IMR-90 (cell line): ENCODE data around the gene LTO1. TPM values are rescaled to one million over a fixed set of nuclear protein-coding genes. Genes with fewer than 3 reads are reported as not detected.

Experiments used
- ATAC-seq: fragments of 200-7000 bp; cut with Tn5 transposase; 2 replicates; pipeline ENCODE4 v1.9.1; 2020; ENCODE audit warnings: low read depth, mild to moderate bottlenecking, moderate library complexity
- BruUV-seq: library from RNA; stranded (reverse); fragments of 400-500 nt; replicated peaks from 2 replicates; lab custom pipeline; 2021; lab: Mats Ljungman, UMichigan
- CTCF ChIA-PET: fragments of 300-600 bp; formaldehyde crosslinking; extraction: SDS; loops from one replicate; lab custom pipeline; 2021; ENCODE audit warnings: antibody characterized with exemption; lab: Yijun Ruan, JAX
- POLR2A ChIA-PET: fragments of 300-600 bp; sonication (Branson Sonifier 250); formaldehyde crosslinking; loops from one replicate; lab custom pipeline; 2022; ENCODE audit warnings: antibody characterized with exemption; ENCODE audit not compliant: unreplicated experiment; lab: Charles Lee
- DNase-seq: peaks from one replicate; pipeline ENCODE4 v3.0.0; 2013
- H2AFZ ChIP-seq: replicated peaks from 2 replicates; pipeline ENCODE3; 2013; ENCODE audit warnings: low read length, mild to moderate bottlenecking; ENCODE audit not compliant: poor library complexity
- H2AK5ac ChIP-seq: 2 replicates; pipeline ENCODE4 v1.6.1; 2013; ENCODE audit warnings: low read depth, low read length, inconsistent platforms
- H2AK9ac ChIP-seq: replicated peaks from 2 replicates; pipeline ENCODE3; 2013; ENCODE audit warnings: mild to moderate bottlenecking, low read depth, low read length, moderate library complexity; ENCODE audit not compliant: poor library complexity
- H2BK120ac ChIP-seq: 2 replicates; pipeline ENCODE4 v1.6.1; 2013; ENCODE audit warnings: low read depth, low read length, inconsistent platforms
- H2BK15ac ChIP-seq: 3 replicates; pipeline ENCODE4 v1.6.1; 2013; ENCODE audit warnings: low read depth, low read length, inconsistent platforms
- H2BK20ac ChIP-seq: 2 replicates; pipeline ENCODE4 v1.6.1; 2013; ENCODE audit warnings: low read depth, mild to moderate bottlenecking, inconsistent platforms, low read length, moderate library complexity
- H2BK5ac ChIP-seq: 2 replicates; pipeline ENCODE4 v1.6.1; 2013; ENCODE audit warnings: mild to moderate bottlenecking, low read depth, low read length, inconsistent platforms; ENCODE audit not compliant: poor library complexity, severe bottlenecking
- H3K14ac ChIP-seq: replicated peaks from 2 replicates; pipeline ENCODE4 v1.6.1; 2013; ENCODE audit warnings: low read depth, low read length, inconsistent platforms
- H3K18ac ChIP-seq: 2 replicates; pipeline ENCODE4 v1.6.1; 2013; ENCODE audit warnings: low read depth, low read length, control low read depth
- H3K23ac ChIP-seq: 2 replicates; pipeline ENCODE4 v1.6.1; 2013; ENCODE audit warnings: low read depth, low read length, inconsistent platforms
- H3K27ac ChIP-seq: 2 replicates; pipeline ENCODE4 v1.5.1; 2013; ENCODE audit warnings: mild to moderate bottlenecking, control low read depth, low read length; ENCODE audit not compliant: insufficient read depth
- H3K27me3 ChIP-seq: 2 replicates; pipeline ENCODE4 v1.6.1; 2013; ENCODE audit warnings: low read length; ENCODE audit not compliant: control insufficient read depth, insufficient read depth
- H3K36me3 ChIP-seq: 2 replicates; pipeline ENCODE4 v1.6.1; 2013; ENCODE audit warnings: low read length, mixed read lengths; ENCODE audit not compliant: control insufficient read depth, insufficient read depth
- H3K4ac ChIP-seq: 2 replicates; pipeline ENCODE4 v1.6.1; 2013; ENCODE audit warnings: low read depth, low read length, inconsistent platforms
- H3K4me1 ChIP-seq: 2 replicates; pipeline ENCODE4 v1.6.1; 2013; ENCODE audit warnings: low read length, mixed read lengths; ENCODE audit not compliant: control insufficient read depth, insufficient read depth
- H3K4me2 ChIP-seq: 2 replicates; pipeline ENCODE4 v1.6.1; 2013; ENCODE audit warnings: low read depth, mild to moderate bottlenecking, control low read depth, low read length, moderate library complexity
- H3K4me3 ChIP-seq: 2 replicates; pipeline ENCODE4 v1.5.1; 2013; ENCODE audit warnings: low read depth, mild to moderate bottlenecking, control low read depth, low read length, moderate library complexity; ENCODE audit not compliant: insufficient read depth
- H3K56ac ChIP-seq: 2 replicates; pipeline ENCODE4 v1.6.1; 2013; ENCODE audit warnings: low read length, inconsistent platforms; ENCODE audit not compliant: insufficient read depth; ENCODE audit errors: extremely low read depth
- H3K79me1 ChIP-seq, 2 experiments: 2 replicates each; pipeline ENCODE4 v1.6.1; 2013; ENCODE audit warnings: low read length in 2 of 2, inconsistent platforms in 1 of 2, low read depth in 1 of 2
- H3K9ac ChIP-seq: 2 replicates; pipeline ENCODE4 v1.6.1; 2013; ENCODE audit warnings: low read depth, low read length, control low read depth
- H3K9me1 ChIP-seq: 2 replicates; pipeline ENCODE4 v1.6.1; 2013; ENCODE audit warnings: low read length, inconsistent platforms; ENCODE audit not compliant: insufficient read depth
- H3K9me3 ChIP-seq: 2 replicates; pipeline ENCODE4 v1.6.1; 2013; ENCODE audit warnings: low read length; ENCODE audit not compliant: control insufficient read depth, insufficient read depth
- H4K20me1 ChIP-seq: 2 replicates; pipeline ENCODE4 v1.6.1; 2013; ENCODE audit warnings: low read length, inconsistent platforms; ENCODE audit not compliant: insufficient read depth
- H4K5ac ChIP-seq: 2 replicates; pipeline ENCODE4 v1.6.1; 2013; ENCODE audit warnings: mild to moderate bottlenecking, low read depth, low read length, control low read depth
- H4K8ac ChIP-seq, 2 experiments: 2 replicates each; pipeline ENCODE4 v1.6.1; 2013; ENCODE audit warnings: low read depth in 2 of 2, low read length in 2 of 2, control low read depth in 1 of 2, inconsistent platforms in 1 of 2
- H4K91ac ChIP-seq: 2 replicates; pipeline ENCODE4 v1.6.1; 2013; ENCODE audit warnings: low read depth, low read length, inconsistent platforms; ENCODE audit not compliant: insufficient read depth
- BHLHE40 ChIP-seq: fragments of 150-350 bp; IDR thresholded peaks from 2 replicates; pipeline ENCODE4 v1.6.1; 2016; ENCODE audit warnings: mild to moderate bottlenecking, low read depth, low read length
- CEBPB ChIP-seq: IDR thresholded peaks from 2 replicates; pipeline ENCODE4 v1.6.1; 2012; ENCODE audit warnings: low read depth, low read length, improper control_type of control experiment
- FOS ChIP-seq: fragments of 150-350 bp; IDR thresholded peaks from 2 replicates; pipeline ENCODE4 v1.6.1; 2016; ENCODE audit warnings: low read depth, low read length
- MAZ ChIP-seq: IDR thresholded peaks from 2 replicates; pipeline ENCODE4 v1.6.1; 2012; ENCODE audit warnings: low read depth, mild to moderate bottlenecking, low read length, improper control_type of control experiment, moderate library complexity, borderline replicate concordance
- MXI1 ChIP-seq: IDR thresholded peaks from 2 replicates; pipeline ENCODE4 v1.6.1; 2012; ENCODE audit warnings: low read depth, mild to moderate bottlenecking, low read length, moderate library complexity, borderline replicate concordance
- NFE2L2 ChIP-seq: fragments of 150-350 bp; IDR thresholded peaks from 2 replicates; pipeline ENCODE4 v1.6.1; 2016; ENCODE audit warnings: low read depth, mild to moderate bottlenecking, low read length
- RCOR1 ChIP-seq: IDR thresholded peaks from 2 replicates; pipeline ENCODE4 v1.6.1; 2012; ENCODE audit warnings: mild to moderate bottlenecking, low read length, improper control_type of control experiment; ENCODE audit not compliant: insufficient replicate concordance
- RFX5 ChIP-seq: IDR thresholded peaks from 2 replicates; pipeline ENCODE4 v1.8.0; 2012; ENCODE audit warnings: low read depth, mild to moderate bottlenecking, low read length, moderate library complexity
- SMC3 ChIP-seq: fragments of 150-350 bp; IDR thresholded peaks from 2 replicates; pipeline ENCODE4 v1.6.1; 2016; ENCODE audit warnings: low read depth, mild to moderate bottlenecking, antibody characterized with exemption, low read length, moderate library complexity
- WGBS, 2 experiments: methylation state at CpG; one replicate each; pipeline versions ENCODE4 v1.1.5 to v1.1.7; 2013; ENCODE audit warnings: missing lambda C conversion rate in 2 of 2; ENCODE audit not compliant: insufficient read length in 1 of 2; ENCODE audit errors: extremely low coverage in 2 of 2; 5-methylcytosine and 5-hydroxymethylcytosine counted together
- dilution Hi-C: fragments of 300-500 bp; cut with HindIII; formaldehyde crosslinking; loops from one replicate; pipeline ENCODE4 v1.14.3; 2018; ENCODE audit warnings: low sequenced_read_pairs; ENCODE audit not compliant: unreplicated experiment
- in situ Hi-C: fragments of 300-500 bp; cut with MboI; formaldehyde crosslinking; loops from 3 replicates; pipeline ENCODE4 v1.14.3; 2019; ENCODE audit warnings: low sequenced_read_pairs, inconsistent platforms, mixed read lengths
- intact Hi-C: fragments of 100-400 bp; cut with micrococcal nuclease; formaldehyde crosslinking; loops from 2 replicates; pipeline ENCODE4 v1.10.0; 2022
- polyA plus RNA-seq, 3 experiments: library from polyadenylated mRNA; depleted of rRNA; stranded (reverse); fragments of >200 nt; gene quantifications; 2 replicates each; pipeline ENCODE4 v1.2.3, GENCODE V29; 2012; ENCODE audit warnings: low replicate concordance in 1 of 3
- total RNA-seq: library from RNA; depleted of rRNA; stranded (reverse); fragments of >200 nt; gene quantifications from 2 replicates; pipeline ENCODE4 v1.2.3, GENCODE V29; 2012
- TF ChIP-seq, protein P1 (sequence below): conservative IDR thresholded peaks from 2 replicates; pipeline ENCODE4 v1.5.1; 2012; ENCODE audit warnings: mild to moderate bottlenecking, low read depth, low read length, improper control_type of control experiment
- TF ChIP-seq, protein P2 (sequence below): fragments of 150-350 bp; IDR thresholded peaks from 2 replicates; pipeline ENCODE4 v1.6.1; 2017; ENCODE audit warnings: mild to moderate bottlenecking, antibody characterized with exemption, low read length, low read depth
- TF ChIP-seq, protein P3 (sequence below): fragments of 150-350 bp; IDR thresholded peaks from 2 replicates; pipeline ENCODE4 v1.6.1; 2016; ENCODE audit warnings: low read depth, mild to moderate bottlenecking, low read length, moderate library complexity, borderline replicate concordance

LTO1 gene
- total and polyA plus RNA-seq, 2 of the 4 experiments (the other 2 are of a cell fraction), result 8.2 to 23.5 TPM

DNA sequence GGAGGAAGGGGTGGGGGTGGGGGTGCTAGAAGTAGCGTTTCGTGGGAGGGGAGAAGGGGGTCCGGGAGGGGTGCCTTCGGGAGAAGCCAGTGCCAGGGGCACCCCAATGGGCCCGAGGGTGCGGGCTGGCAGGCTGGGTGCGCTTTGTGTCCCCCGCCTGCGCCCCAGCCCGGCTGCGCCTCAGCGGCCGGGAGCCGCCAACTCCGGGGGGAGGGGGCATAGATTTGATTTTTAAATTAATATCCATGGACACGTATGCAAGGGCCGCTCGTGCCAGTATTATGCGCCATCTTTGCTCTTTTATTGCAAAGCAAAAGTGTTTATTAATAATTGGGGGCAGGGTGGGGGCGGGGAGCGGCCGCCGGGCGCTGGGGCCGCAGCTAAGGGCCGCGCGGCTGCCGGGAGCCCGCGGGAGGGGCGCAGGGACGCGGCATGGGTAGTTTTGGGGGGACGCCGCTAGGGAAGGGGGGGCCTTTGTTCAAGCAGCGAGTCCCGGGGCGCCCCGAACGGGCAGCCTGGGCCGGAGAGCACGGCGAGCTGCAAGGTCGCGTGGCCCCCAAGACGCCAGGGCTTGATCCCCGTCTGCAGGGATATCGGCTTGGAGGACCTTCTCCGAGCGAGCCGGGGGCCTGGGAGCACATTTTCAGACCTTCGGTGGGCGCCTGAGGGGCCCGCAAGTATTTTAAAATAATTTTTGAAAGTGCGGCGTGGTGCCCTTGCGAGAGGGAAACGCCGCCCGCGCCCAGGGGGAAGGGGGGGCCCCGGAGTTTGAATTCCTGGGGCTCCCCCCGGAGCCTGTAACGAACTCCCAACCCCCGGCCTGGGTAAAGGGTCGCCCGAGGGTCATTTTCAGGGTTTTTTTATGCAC, 33.2 kb downstream of the LTO1 start:
- peak overlapping the region; percentile 98 for H3K4ac ChIP-seq
- peaks cover 48% of the 10 kb centered on the region for H4K20me1 ChIP-seq
- H2AFZ ChIP-seq, result peak overlapping the region; percentile 68
- no peak overlapping the region for H2BK20ac ChIP-seq
- no TSS peak for BruUV-seq
- peak overlapping the region; percentile 100 for H3K9ac ChIP-seq
- intact Hi-C loops (loop anchor here (1.0 to 10.0 kb wide), 8 partner anchors 145 to 737 kb away; partner anchors contain the start of genes IGHMBP2 and MRPL21), in situ Hi-C loops (loop anchor here (5.0 kb wide), 1 partner anchor 340 kb away; no protein-coding TSS in a partner anchor), dilution Hi-C loops (no loop called here)
- H3K4me2 ChIP-seq, result no peak overlapping the region
- peaks cover 21% of the 10 kb centered on the region for H3K4me1 ChIP-seq
- DNase-seq (no peak), ATAC-seq (no peak)
- no peaks in the 10 kb centered on the region for H3K27me3 ChIP-seq
- peak overlapping the region; percentile 98 for H3K23ac ChIP-seq
- H3K18ac ChIP-seq, result peak overlapping the region; percentile 92; the same call in 1 of the 2 replicates
- peak overlapping the region; percentile 97 for H2BK5ac ChIP-seq
- peak overlapping the region; percentile 100 for H3K14ac ChIP-seq
- peak overlapping the region; percentile 93 for H2AK5ac ChIP-seq
- 0% methylated on average over 13 of the region's 68 CpGs; no CpG with 5 or more reads in 1 of the 2 experiments for WGBS, 2 experiments
- ChIA-PET POLR2A (interaction anchor here (1.5 kb wide), 1 partner anchor 343 kb away, joined by 4 read pairs; no protein-coding TSS in a partner anchor), CTCF (interaction anchor here (0.5 kb wide), 1 partner anchor 294 kb away, joined by 3 read pairs; no protein-coding TSS in a partner anchor)
- H3K27ac ChIP-seq, result peak overlapping the region; percentile 98
- H2BK15ac ChIP-seq, result no peak overlapping the region
- H4K8ac ChIP-seq, result peak overlapping the region; percentile 84 to 89; a peak in 3 of 4 replicates
- H3K56ac ChIP-seq, result peak overlapping the region; percentile 92
- peaks cover 34% of the 10 kb centered on the region for H3K36me3 ChIP-seq
- peak overlapping the region; percentile 79 for H4K5ac ChIP-seq
- H3K9me1 ChIP-seq, result no peaks in the 10 kb centered on the region; the same call in 1 of the 2 replicates
- peak overlapping the region; percentile 98 for H3K4me3 ChIP-seq
- peak overlapping the region; percentile 96 for H2AK9ac ChIP-seq
- H3K9me3 ChIP-seq, result no peaks in the 10 kb centered on the region
- H2BK120ac ChIP-seq, result peak overlapping the region; percentile 56
- H4K91ac ChIP-seq, result peak overlapping the region; percentile 87
- peaks cover 10 to 50% of the 10 kb centered on the region in 2 experiments; a peak in 3 of 4 replicates for H3K79me1 ChIP-seq
- TF ChIP-seq, protein P1, sequence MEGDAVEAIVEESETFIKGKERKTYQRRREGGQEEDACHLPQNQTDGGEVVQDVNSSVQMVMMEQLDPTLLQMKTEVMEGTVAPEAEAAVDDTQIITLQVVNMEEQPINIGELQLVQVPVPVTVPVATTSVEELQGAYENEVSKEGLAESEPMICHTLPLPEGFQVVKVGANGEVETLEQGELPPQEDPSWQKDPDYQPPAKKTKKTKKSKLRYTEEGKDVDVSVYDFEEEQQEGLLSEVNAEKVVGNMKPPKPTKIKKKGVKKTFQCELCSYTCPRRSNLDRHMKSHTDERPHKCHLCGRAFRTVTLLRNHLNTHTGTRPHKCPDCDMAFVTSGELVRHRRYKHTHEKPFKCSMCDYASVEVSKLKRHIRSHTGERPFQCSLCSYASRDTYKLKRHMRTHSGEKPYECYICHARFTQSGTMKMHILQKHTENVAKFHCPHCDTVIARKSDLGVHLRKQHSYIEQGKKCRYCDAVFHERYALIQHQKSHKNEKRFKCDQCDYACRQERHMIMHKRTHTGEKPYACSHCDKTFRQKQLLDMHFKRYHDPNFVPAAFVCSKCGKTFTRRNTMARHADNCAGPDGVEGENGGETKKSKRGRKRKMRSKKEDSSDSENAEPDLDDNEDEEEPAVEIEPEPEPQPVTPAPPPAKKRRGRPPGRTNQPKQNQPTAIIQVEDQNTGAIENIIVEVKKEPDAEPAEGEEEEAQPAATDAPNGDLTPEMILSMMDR, result no peak
- TF ChIP-seq MXI1 (0 out of 2 replicates have a peak, but pooled peaks have one; percentile 18), RFX5 (no peak), SMC3 (no peak), FOS (no peak), BHLHE40 (no peak), CEBPB (no peak), RCOR1 (no peak), MAZ (peak; percentile 6; the same call in 1 of the 2 replicates), NFE2L2 (no peak)
- TF ChIP-seq, protein P2, sequence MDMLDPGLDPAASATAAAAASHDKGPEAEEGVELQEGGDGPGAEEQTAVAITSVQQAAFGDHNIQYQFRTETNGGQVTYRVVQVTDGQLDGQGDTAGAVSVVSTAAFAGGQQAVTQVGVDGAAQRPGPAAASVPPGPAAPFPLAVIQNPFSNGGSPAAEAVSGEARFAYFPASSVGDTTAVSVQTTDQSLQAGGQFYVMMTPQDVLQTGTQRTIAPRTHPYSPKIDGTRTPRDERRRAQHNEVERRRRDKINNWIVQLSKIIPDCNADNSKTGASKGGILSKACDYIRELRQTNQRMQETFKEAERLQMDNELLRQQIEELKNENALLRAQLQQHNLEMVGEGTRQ, result no peak
- TF ChIP-seq, protein P3, sequence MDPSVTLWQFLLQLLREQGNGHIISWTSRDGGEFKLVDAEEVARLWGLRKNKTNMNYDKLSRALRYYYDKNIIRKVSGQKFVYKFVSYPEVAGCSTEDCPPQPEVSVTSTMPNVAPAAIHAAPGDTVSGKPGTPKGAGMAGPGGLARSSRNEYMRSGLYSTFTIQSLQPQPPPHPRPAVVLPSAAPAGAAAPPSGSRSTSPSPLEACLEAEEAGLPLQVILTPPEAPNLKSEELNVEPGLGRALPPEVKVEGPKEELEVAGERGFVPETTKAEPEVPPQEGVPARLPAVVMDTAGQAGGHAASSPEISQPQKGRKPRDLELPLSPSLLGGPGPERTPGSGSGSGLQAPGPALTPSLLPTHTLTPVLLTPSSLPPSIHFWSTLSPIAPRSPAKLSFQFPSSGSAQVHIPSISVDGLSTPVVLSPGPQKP, result no peak
